Endothelial cell (in vitro differentiated cells): ENCODE measurements around the gene ZYX. TPM values are rescaled to one million over a fixed set of nuclear protein-coding genes. Genes with fewer than 3 reads are reported as not detected.
"Not testable (repeated sequence)": the region's sequence is repeated elsewhere in the genome, so short reads cannot be mapped to it uniquely, and the experiment has no call there.

ENCODE experiments used
- DNase-seq: peaks from one replicate; pipeline ENCODE4 v3.0.0; 2021; ENCODE audit warnings: low spot score
- H3K27ac Mint-ChIP-seq: one replicate; pipeline ENCODE4 v1.8.0; 2021; ENCODE audit warnings: mixed read lengths, inconsistent platforms; ENCODE audit not compliant: unreplicated experiment
- H3K27me3 Mint-ChIP-seq: one replicate; pipeline ENCODE4 v1.8.0; 2021; ENCODE audit warnings: mild to moderate bottlenecking, moderate library complexity, mixed read lengths, inconsistent platforms; ENCODE audit not compliant: unreplicated experiment
- H3K36me3 Mint-ChIP-seq: one replicate; pipeline ENCODE4 v1.8.0; 2021; ENCODE audit warnings: mild to moderate bottlenecking, low read depth, mixed read lengths, inconsistent platforms; ENCODE audit not compliant: unreplicated experiment
- H3K4me1 Mint-ChIP-seq: one replicate; pipeline ENCODE4 v1.8.0; 2021; ENCODE audit warnings: mild to moderate bottlenecking, mixed read lengths, inconsistent platforms; ENCODE audit not compliant: unreplicated experiment
- H3K4me3 Mint-ChIP-seq: one replicate; pipeline ENCODE4 v1.8.0; 2021; ENCODE audit warnings: mild to moderate bottlenecking, mixed read lengths, inconsistent platforms; ENCODE audit not compliant: unreplicated experiment
- H3K9me3 Mint-ChIP-seq: one replicate; pipeline ENCODE4 v1.8.0; 2021; ENCODE audit warnings: mixed read lengths, inconsistent platforms; ENCODE audit not compliant: unreplicated experiment
- CTCF ChIP-seq: fragments of 200-600 bp; sonication (generic); IDR thresholded peaks from one replicate; pipeline ENCODE4 v1.5.0; 2021; ENCODE audit warnings: antibody characterized with exemption; ENCODE audit not compliant: unreplicated experiment
- total RNA-seq: library from RNA; stranded (reverse); fragmentation: NEBNext Ultra II Directional; extraction: Animal tissue kit (Norgen Biotek cat#: 25700); gene quantifications from one replicate; pipeline ENCODE4 v1.2.1, GENCODE V29; 2021; ENCODE audit not compliant: unreplicated experiment

Gene ZYX
- total RNA-seq, 1 donor from 2014 or later: 237 TPM

GRCh38 chr7:143391462-143392404 is 10.6 kb downstream of the ZYX start:
- Mint-ChIP-seq H3K4me3 (peak overlapping the region; percentile 42), H3K27me3 (peaks cover 14% of the 10 kb centered on the region), H3K4me1 (peaks cover 40% of the 10 kb centered on the region), H3K36me3 (peaks cover 21% of the 10 kb centered on the region), H3K27ac (peak overlapping the region; percentile 71), H3K9me3 (no peaks in the 10 kb centered on the region)
- no peak for TF ChIP-seq CTCF
- DNase-seq: no peak

- not testable (repeated sequence) for H3K4me3 Mint-ChIP-seq, DNase-seq, H3K9me3 Mint-ChIP-seq
- Mint-ChIP-seq H3K27me3 (peaks cover 16% of the 10 kb centered on the region), H3K27ac (peak overlapping the region; percentile 71), H3K36me3 (peaks cover 21% of the 10 kb centered on the region), H3K4me1 (peaks cover 40% of the 10 kb centered on the region)
Observed at GRCh38 chr7:143392427-143392826, 11.3 kb downstream of the ZYX start.

- peaks cover 19% of the 10 kb centered on the region for H3K27me3 Mint-ChIP-seq
- TF ChIP-seq CTCF: no peak
- no peak overlapping the region for H3K27ac Mint-ChIP-seq
- no peaks in the 10 kb centered on the region for H3K9me3 Mint-ChIP-seq
- H3K36me3 Mint-ChIP-seq: peaks cover 21% of the 10 kb centered on the region
- H3K4me3 Mint-ChIP-seq: no peak overlapping the region
- peaks cover 37% of the 10 kb centered on the region for H3K4me1 Mint-ChIP-seq
- no peak for DNase-seq
Observed at GRCh38 chr7:143392875-143393266, 11.7 kb downstream of the ZYX start.

GRCh38 chr7:143393267-143394041 is 12.3 kb downstream of the ZYX start:
- DNase-seq: no peak
- no peak for TF ChIP-seq CTCF

GRCh38 chr7:143394068-143394467 is 12.9 kb downstream of the ZYX start:
- Mint-ChIP-seq H3K4me1 (peaks cover 35% of the 10 kb centered on the region), H3K4me3 (peak overlapping the region; percentile 59), H3K9me3 (no peaks in the 10 kb centered on the region), H3K27me3 (peaks cover 19% of the 10 kb centered on the region), H3K27ac (no peak overlapping the region), H3K36me3 (peaks cover 20% of the 10 kb centered on the region)
- no peak for DNase-seq
- no peak for TF ChIP-seq CTCF

More at GRCh38 chr7:143393267-143394041, 12.3 kb downstream of the ZYX start:
- H3K4me1 Mint-ChIP-seq: peaks cover 37% of the 10 kb centered on the region
- H3K9me3 Mint-ChIP-seq: no peaks in the 10 kb centered on the region
- H3K36me3 Mint-ChIP-seq: peaks cover 21% of the 10 kb centered on the region
- H3K27me3 Mint-ChIP-seq: peaks cover 19% of the 10 kb centered on the region
- peak overlapping the region; percentile 59 for H3K4me3 Mint-ChIP-seq
- no peak overlapping the region for H3K27ac Mint-ChIP-seq
